NCI-H2227 (cell line): ENCODE data around the gene BCHE.

Experiments
- DNase-seq: peaks from one replicate; lab custom pipeline; 2025; ENCODE audit not compliant: unreplicated experiment; lab: John Stamatoyannopoulos, UW

Gene BCHE

GRCh38 chr3:165837058-165837525, at the start of gene BCHE:
Gene BCHE (minus strand): TSS chr3:165837423. CDS start chr3:165831033, 6,390 bp downstream.
- no peak for DNase-seq

- no peak for DNase-seq
Measured at GRCh38 chr3:165885558-165886270, 48.5 kb upstream of the BCHE start.

GRCh38 chr3:165884518-165884917, 47.3 kb upstream of the BCHE start:
- no peak for DNase-seq

- no peak for DNase-seq
Measured at GRCh38 chr3:165883863-165884478, 46.7 kb upstream of the BCHE start.

- no peak for DNase-seq
Measured at GRCh38 chr3:165883117-165883516, 45.9 kb upstream of the BCHE start.

- DNase-seq, result no peak
Measured at GRCh38 chr3:165875644-165876043, 38.4 kb upstream of the BCHE start.

GRCh38 chr3:165874663-165875489, 37.7 kb upstream of the BCHE start:
- DNase-seq, result no peak

GRCh38 chr3:165868088-165868487, 30.9 kb upstream of the BCHE start:
- DNase-seq, result no peak

- DNase-seq, result no peak
Measured at GRCh38 chr3:165859061-165859460, 21.8 kb upstream of the BCHE start.

- no peak for DNase-seq
Measured at GRCh38 chr3:165855581-165855980, 18.4 kb upstream of the BCHE start.

- no peak for DNase-seq
Measured at GRCh38 chr3:165854696-165855095, 17.5 kb upstream of the BCHE start.

- no peak for DNase-seq
Measured at GRCh38 chr3:165852711-165853110, 15.5 kb upstream of the BCHE start.

- no peak for DNase-seq
Measured at GRCh38 chr3:165852191-165852590, 15.0 kb upstream of the BCHE start.

GRCh38 chr3:165846056-165846455, 8.8 kb upstream of the BCHE start:
- DNase-seq, result no peak

- no peak for DNase-seq
Measured at GRCh38 chr3:165839296-165840076, 2.3 kb upstream of the BCHE start.

- DNase-seq, result no peak
Measured at GRCh38 chr3:165837801-165838200, 578 bp upstream of the BCHE start.

GRCh38 chr3:165835431-165835830, 1.8 kb downstream of the BCHE start:
- no peak for DNase-seq

GRCh38 chr3:165830746-165831145, 6.5 kb downstream of the BCHE start:
- no peak for DNase-seq

- no peak for DNase-seq
Measured at GRCh38 chr3:165827883-165828282, 9.3 kb downstream of the BCHE start.

GRCh38 chr3:165827233-165827632, 10.0 kb downstream of the BCHE start:
- no peak for DNase-seq

GRCh38 chr3:165820671-165821123, 16.5 kb downstream of the BCHE start:
- no peak for DNase-seq
